RWPE1 (cell line): ENCODE data around the gene RAB5IF.

Experiments used
- CTCF ChIA-PET: fragments of 350-600 bp; sonication (Branson Sonifier 250); formaldehyde crosslinking; extraction: SDS; loops from one replicate; lab custom pipeline; 2021; lab: Yijun Ruan, JAX
- POLR2A ChIA-PET: fragments of 400-600 bp; formaldehyde crosslinking; extraction: SDS; loops from one replicate; lab custom pipeline; 2020; ENCODE audit warnings: antibody characterized with exemption; ENCODE audit not compliant: low non-redundant PET; lab: Yijun Ruan, JAX
- DNase-seq: peaks from one replicate; pipeline ENCODE4 v3.0.0; 2012; ENCODE audit warnings: low spot score
- H3K27ac ChIP-seq: fragments of 450-650 bp; 2 replicates; pipeline ENCODE4 v1.5.1; 2017
- TF ChIP-seq, protein P1 (sequence below): fragments of 450-650 bp; conservative IDR thresholded peaks from 2 replicates; pipeline ENCODE4 v1.5.1; 2017; ENCODE audit warnings: low read depth, mild to moderate bottlenecking

The RAB5IF gene

DNA sequence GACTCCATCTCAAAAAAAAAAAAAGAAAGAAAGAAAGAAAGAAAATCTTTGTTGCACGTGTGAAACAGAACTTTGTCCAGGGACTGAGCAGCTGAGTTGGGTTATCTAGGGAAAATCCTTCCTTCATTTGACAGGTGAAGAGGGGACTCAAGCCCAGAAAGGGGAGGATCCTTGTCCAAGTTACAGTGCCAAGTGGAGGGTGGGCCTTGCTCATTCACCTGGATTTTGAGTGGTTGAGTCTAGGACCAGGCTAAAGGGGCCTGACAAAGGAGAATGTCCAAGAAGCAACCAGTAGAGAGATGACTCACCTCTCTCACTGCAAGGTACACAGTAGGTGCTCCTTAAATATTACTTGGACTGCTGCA lies 29.5 kb upstream of the RAB5IF start:
- CTCF ChIA-PET: interaction anchor here (0.5 to 0.7 kb wide), 3 partner anchors 9 to 360 kb away, joined by 3 to 4 read pairs (median 3); no protein-coding TSS in a partner anchor
- no peak for DNase-seq
- peak overlapping the region; percentile 81 for H3K27ac ChIP-seq
- POLR2A ChIA-PET: no interaction called here
- TF ChIP-seq, protein P1, sequence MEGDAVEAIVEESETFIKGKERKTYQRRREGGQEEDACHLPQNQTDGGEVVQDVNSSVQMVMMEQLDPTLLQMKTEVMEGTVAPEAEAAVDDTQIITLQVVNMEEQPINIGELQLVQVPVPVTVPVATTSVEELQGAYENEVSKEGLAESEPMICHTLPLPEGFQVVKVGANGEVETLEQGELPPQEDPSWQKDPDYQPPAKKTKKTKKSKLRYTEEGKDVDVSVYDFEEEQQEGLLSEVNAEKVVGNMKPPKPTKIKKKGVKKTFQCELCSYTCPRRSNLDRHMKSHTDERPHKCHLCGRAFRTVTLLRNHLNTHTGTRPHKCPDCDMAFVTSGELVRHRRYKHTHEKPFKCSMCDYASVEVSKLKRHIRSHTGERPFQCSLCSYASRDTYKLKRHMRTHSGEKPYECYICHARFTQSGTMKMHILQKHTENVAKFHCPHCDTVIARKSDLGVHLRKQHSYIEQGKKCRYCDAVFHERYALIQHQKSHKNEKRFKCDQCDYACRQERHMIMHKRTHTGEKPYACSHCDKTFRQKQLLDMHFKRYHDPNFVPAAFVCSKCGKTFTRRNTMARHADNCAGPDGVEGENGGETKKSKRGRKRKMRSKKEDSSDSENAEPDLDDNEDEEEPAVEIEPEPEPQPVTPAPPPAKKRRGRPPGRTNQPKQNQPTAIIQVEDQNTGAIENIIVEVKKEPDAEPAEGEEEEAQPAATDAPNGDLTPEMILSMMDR: no peak

DNA sequence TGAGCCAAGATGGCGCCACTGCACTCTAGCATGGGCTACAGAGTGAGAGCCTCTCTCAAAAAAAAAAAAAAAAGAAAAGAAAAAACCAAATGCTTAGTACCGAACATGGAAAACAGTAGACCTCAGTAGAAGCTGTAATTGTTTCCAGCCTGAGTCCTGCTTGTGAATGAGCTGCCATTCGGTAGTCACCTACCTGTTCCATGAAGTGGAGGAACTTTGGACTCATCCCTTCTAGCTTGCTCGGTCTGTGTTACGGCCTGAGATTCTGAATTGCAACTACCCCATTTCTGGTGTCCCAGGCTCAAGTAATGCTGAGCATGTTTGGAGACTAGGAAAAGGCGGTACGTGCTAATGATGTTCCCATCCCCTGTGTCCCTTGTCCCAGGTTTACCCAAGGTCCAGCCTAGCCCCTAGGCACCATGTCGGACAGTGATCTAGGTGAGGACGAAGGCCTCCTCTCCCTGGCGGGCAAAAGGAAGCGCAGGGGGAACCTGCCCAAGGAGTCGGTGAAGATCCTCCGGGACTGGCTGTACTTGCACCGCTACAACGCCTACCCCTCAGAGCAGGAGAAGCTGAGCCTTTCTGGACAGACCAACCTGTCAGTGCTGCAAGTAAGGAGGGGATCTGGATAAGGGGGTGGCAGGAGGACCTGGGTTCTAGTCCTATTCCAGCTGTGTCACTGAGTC lies 27.1 kb upstream of the RAB5IF start:
- CTCF ChIA-PET: interaction anchor here (0.6 to 1.2 kb wide), 3 partner anchors 19 to 376 kb away, joined by 4 to 8 read pairs (median 6); no protein-coding TSS in a partner anchor
- POLR2A ChIA-PET: interaction anchor here (1.1 kb wide), 1 partner anchor 284 kb away, joined by 4 read pairs; no protein-coding TSS in a partner anchor
- TF ChIP-seq, protein P1: no peak
- DNase-seq: no peak
- no peak overlapping the region for H3K27ac ChIP-seq

DNA sequence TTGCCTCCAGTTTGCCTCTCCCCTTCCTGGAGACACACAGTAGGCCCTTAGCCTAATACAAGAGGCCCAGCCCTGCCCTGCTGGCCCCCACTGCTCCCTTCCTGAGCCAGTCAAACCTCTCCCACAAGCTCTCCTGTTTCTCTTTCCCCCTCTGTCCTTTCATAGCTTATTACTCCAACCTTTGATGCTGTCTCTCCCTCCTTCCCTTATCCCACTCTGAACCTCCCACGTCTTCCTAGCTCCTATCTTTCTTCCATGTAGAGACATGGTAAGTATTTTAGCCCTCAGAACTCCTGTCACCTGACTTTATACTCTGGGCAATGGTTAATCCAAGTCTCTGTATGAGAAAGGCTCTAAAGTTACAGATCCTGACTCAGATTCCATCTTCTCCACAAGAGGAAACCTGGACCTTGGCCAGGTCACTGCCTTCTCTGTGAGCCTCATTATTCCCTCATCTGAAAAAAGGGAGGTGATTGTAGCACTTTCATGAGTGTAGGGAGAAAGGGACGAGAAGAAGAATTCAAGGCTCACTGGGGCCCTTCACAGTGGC lies 25.5 kb upstream of the RAB5IF start:
- CTCF ChIA-PET: interaction anchor here (0.6 to 1.7 kb wide), 4 partner anchors 12 to 194 kb away, joined by 3 to 12 read pairs (median 5); no protein-coding TSS in a partner anchor
- TF ChIP-seq, protein P1: no peak
- POLR2A ChIA-PET: no interaction called here
- H3K27ac ChIP-seq: no peak overlapping the region
- no peak for DNase-seq

DNA sequence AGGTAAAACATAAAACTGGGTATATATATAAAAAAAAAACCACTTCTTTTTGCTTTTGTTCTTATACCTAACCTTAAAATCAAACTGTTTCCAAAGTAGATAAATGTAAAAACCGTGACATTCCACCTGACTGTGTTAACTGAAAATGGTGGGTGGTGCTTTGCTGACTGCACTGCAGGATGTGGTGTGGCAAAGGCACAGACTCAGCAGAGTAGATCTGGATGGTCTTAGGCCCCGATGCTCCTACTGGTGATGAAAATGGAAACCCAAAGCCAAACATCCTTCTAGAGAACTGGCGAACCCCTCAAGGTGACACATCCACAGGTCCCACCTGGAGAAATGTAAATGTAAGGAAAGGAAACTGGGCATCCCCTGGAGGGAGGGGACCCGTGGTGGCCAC lies 23.3 kb upstream of the RAB5IF start:
- ChIA-PET CTCF (no interaction called here), POLR2A (no interaction called here)
- no peak overlapping the region for H3K27ac ChIP-seq
- no peak for DNase-seq
- TF ChIP-seq, protein P1: no peak

DNA sequence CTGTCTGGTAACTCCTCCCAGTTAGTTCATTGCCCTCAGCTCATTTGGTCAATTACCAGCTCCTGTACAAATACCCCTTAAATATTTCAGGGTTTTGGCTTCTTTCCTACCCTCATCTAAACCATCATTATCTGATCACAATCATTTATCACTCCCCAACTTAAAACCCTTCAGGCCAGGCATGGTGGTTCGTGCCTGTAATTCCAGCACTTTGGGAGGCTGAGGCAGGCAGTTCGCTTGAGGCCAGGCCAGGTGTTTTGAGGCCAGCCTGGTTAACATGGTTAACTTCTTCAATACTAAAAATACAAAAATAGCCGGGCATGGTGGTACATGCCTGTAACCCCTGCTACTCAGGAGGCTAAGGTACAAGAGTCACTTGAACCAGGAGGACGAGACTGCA lies 22.8 kb upstream of the RAB5IF start:
- CTCF ChIA-PET: no interaction called here
- POLR2A ChIA-PET: no interaction called here

DNA sequence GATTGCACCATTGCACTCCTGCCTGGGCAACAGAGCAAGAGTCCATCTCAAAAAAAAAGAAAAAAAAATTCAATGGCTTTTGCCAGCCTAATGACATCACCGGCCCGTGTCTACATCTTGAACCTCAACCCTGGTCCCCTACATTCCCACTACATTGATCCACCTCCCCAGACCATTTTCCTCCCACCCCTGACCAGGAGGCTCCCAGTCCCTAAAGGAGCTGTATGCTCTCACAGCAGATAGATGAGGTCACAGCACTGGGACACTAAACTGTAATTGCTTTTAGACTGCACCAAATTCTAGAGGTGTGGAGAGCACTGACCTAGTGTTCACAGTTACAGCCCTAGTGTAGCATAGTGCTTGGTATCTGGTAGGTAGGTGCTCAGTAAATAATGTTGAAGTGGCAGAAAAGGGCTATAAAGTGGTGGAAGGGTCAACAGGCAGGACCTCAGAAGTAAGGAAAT lies 21.5 kb upstream of the RAB5IF start:
- DNase-seq: no peak
- CTCF ChIA-PET: interaction anchor here (0.6 to 0.8 kb wide), 5 partner anchors 8 to 549 kb away, joined by 3 to 6 read pairs (median 3); partner anchors contain the start of gene DSN1
- TF ChIP-seq, protein P1: no peak
- peak overlapping the region; percentile 6; the same call in 1 of the 2 replicates for H3K27ac ChIP-seq
- POLR2A ChIA-PET: no interaction called here

More for the DNA sequence above, 22.8 kb upstream of the RAB5IF start:
- no peak for DNase-seq
- TF ChIP-seq, protein P1: no peak
- H3K27ac ChIP-seq: no peak overlapping the region
